Stimulated activated CD4-positive, alpha-beta T cell treated with anti-CD3 and anti-CD28 coated beads, Interleukin-12 subunit alpha, Interleukin-12 subunit beta, amount 100 ng/mL, for 4 hours (primary cell): ENCODE results near the gene LAMB1.
"Not testable (repeated sequence)": the region's sequence is repeated elsewhere in the genome, so short reads cannot be mapped to it uniquely, and the experiment has no call there.

Experiments used
- DNase-seq: peaks from one replicate; pipeline ENCODE4 v3.0.0-alpha.2; 2020

Gene LAMB1

GRCh38 chr7:107940951-107941350, 62.0 kb downstream of the LAMB1 start:
- DNase-seq: no peak

GRCh38 chr7:107939573-107940489, 63.1 kb downstream of the LAMB1 start:
- DNase-seq: no peak

GRCh38 chr7:107938456-107939250, 64.3 kb downstream of the LAMB1 start:
- DNase-seq: no peak

DNA sequence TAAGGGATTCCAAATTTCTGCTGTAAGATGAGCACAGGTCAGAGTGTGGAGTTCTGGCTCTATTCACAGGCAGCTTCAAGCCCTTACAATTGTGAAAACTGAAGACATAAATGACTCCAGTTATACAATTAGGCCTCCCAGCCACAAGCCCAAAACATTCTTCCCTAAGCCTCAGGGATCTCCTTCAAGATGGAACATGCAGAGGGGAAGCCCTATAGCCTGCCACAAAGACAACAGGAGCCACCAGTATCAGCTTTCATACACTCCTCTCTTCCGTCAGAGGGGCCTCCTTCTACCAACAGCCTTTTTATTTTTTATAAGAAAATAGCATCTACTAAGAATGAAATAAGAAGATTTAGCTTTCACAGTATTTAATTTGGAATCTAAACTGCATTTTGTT, 65.4 kb downstream of the LAMB1 start:
- no peak for DNase-seq

- no peak for DNase-seq
These were observed 66.6 kb downstream of the LAMB1 start for GRCh38 chr7:107936312-107936711.

DNA sequence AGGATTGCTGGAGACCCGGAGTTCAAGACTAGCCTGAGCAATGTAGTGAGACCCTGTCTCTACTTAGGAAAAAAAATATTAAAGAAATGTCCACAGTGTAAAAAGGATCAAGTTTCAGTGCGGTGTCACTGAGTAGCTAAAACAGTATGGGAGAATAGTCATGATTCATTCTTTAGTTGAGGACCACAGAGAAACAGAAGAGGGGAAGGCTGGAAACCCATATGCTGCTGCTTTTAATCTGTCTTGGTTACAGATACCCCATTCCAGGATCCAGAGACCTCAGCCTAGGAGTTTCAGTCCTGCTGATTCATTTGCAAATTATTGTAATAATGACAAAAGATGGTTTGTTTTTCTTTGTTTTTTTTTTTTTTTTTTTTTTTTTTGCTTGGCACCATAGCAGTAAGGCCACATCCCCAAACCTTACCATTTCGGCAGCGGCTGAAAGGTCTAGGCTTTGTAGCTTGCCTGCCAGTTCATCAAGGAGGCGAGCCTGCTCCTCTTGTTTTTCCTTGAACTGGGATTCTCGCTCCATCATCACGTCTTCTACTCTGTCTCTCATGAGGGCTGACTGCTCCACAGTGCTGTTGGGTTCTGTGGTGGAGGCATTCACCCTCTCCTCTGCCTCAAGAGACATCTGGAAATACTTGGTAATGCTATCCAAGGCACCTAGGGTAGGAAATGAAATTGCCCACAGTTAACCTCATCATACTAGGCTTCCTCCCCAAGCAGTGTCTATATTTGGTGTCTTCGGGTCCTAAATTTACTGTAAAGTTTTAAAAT, 67.8 kb downstream of the LAMB1 start:
- no peak for DNase-seq

GRCh38 chr7:107933386-107934013, 69.5 kb downstream of the LAMB1 start:
- no peak for DNase-seq

DNA sequence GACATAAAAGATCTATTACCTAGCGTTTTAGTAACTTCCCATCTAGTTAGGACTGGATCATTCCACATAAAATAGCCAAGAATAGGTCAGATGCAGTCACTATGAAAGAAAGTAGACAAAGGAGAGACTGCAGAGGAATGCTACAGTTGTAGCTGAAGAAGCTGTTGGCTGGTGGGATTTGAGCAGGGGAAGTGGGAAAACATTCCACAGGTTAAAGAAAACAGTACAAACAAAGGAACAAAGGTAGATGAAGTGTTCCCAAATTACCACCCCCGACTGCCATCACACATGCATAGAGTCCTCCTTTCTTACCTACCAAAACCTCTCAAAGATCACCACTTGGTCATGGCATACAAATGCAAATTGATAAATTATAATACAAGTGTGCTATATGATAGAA, 70.2 kb downstream of the LAMB1 start:
- DNase-seq: no peak

GRCh38 chr7:107931740-107932515, 71.0 kb downstream of the LAMB1 start:
- no peak for DNase-seq

DNA sequence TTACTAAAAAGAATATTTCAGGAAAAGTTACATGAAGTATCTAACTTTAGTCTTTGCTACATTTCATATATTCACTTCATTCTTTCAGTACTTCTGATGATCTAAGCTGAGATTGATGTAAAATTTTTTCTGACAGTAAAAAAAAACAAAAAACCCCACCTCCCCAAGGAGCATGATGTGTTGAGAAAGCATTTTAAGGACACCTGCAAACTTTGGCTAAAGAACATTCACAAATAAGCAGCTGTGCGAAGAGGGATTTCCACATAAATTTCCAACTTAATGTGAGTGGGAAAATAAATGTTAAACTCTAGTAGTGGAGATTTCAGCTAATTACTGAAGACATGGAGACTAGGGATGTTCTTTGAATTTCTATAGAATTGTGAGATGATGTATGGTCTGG, 76.5 kb downstream of the LAMB1 start:
- no peak for DNase-seq

DNA sequence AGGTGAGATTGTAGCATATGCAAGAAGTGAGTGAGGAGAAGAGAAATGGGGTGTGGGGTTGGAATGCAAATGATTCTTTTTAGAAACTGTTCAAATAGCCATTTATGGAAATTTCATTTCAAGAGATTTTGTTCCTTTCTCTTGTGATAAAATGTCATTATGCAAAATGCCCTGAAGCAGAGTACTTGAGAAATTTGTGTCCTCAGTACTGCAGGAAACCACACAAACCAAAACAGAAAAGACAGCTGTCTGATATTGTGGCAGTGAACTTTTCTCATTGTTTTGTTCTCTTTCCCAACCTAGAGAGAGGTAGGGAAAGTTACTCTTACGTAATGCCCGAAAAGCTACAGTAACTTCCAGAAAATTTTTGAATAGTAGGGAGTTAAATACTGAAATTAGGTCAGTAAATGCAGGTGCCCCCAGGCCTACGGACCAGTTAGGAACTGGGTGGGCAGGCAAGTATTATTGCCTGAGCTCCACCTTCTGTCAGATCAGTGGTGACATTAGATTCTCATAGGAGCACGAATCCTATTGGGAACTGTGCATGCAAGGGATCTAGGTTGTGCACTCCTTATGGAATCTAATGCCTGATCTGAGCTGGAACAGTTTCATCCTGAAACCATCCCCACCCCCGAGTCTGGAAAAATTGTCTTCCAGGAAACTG, 78.0 kb downstream of the LAMB1 start:
- no peak for DNase-seq

GRCh38 chr7:107922886-107923285, 80.1 kb downstream of the LAMB1 start:
- DNase-seq: no peak

GRCh38 chr7:107921826-107922225, 81.1 kb downstream of the LAMB1 start:
- DNase-seq: not testable (repeated sequence)

- no peak for DNase-seq
These were observed 82.8 kb downstream of the LAMB1 start for GRCh38 chr7:107920048-107920772.

DNA sequence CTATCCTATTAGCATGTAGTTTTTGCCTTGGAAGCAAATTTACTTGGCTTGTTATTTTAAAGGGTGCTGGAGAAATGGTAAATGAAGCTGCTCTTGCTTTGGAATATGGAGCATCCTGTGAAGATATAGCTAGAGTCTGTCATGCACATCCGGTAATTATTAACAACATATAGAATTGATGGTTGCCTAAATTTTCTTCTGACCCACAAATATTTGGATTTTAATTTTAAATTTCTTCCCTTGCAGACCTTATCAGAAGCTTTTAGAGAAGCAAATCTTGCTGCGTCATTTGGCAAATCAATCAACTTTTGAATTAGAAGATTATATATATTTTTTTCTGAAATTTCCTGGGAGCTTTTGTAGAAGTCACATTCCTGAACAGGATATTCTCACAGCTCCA, 84.0 kb downstream of the LAMB1 start:
- no peak for DNase-seq

GRCh38 chr7:107917763-107918651, 85.0 kb downstream of the LAMB1 start:
- DNase-seq: no peak

DNA sequence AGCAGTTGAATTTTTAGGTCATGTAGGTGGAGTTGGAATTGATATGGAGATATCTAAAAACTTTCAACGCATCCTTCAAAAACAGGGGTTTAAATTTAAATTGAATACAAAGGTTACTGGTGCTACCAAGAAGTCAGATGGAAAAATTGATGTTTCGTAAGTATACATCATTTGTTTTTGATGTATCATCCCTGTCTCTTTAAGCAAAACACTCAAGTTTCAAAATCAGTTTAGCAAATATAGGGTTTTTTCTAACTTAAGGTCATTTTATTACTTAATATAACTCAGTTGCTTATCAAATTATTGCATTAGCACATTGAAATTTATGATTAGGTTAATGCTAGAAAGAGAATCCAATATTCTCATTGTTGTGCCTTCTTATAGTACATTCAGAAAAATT, 87.4 kb downstream of the LAMB1 start:
- no peak for DNase-seq

- no peak for DNase-seq
These were observed 88.1 kb downstream of the LAMB1 start for GRCh38 chr7:107914831-107915230.

DNA sequence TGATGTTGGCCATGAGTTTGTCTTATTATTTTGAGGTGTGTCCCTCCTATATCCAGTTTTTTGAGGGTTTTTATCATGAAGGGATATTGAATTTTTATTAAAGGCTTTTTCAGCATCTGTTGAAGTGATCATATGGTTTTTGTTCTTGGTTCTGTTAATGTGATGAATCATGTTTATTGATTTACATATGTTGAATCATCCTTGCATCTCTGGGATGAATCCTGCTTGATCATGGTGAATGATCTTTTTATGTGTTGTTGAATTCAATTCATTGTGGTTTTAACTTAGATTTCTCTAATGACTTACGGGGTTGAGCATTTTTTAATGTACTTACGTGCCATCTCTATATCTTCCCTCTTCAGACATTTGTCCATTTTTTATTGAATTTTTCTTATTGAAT, 89.1 kb downstream of the LAMB1 start:
- no peak for DNase-seq

DNA sequence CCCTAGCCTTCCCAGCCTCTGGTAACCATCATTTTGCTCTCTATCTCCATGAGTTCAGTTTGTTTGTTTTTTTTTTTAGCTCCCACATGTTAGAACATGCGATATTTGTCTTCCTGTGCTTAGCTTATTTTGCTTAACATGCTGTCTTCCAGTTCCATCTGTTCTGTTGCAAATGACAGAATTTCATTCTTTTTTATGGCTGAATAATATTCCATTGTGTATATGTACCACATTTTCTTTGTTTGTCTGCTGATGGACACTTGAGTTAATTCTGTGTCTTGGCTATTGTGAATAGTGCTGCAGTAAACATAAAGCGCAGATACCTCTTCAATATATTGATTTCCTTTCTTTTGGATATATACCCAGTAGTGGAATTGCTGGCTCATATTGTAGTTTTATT, 91.0 kb downstream of the LAMB1 start:
- DNase-seq: no peak
